Measurements from ENCODE around the gene IST1.

GRCh38 chr16:71852158-71852557 is 43.2 kb upstream of the IST1 start:
- TF ChIP-seq CTCF (conservative IDR thresholded peaks at IDR 0.05 in 1 of 2, IDR thresholded peaks at IDR 0.05 in 1 of 2; ENCODE audit: low read depth in 1 of 2, low read length in 2 of 2) (no peak), EZH2 (IDR thresholded peaks at IDR 0.05; ENCODE audit: low read length, missing control alignments) (no peak)

All from fibroblast of lung (primary cell).